T1000 (cell line): ENCODE results near the gene PVALB.

Experiments
- DNase-seq: peaks from one replicate; lab custom pipeline; 2025; ENCODE audit warnings: mixed read lengths; lab: John Stamatoyannopoulos, UW

PVALB gene

DNA sequence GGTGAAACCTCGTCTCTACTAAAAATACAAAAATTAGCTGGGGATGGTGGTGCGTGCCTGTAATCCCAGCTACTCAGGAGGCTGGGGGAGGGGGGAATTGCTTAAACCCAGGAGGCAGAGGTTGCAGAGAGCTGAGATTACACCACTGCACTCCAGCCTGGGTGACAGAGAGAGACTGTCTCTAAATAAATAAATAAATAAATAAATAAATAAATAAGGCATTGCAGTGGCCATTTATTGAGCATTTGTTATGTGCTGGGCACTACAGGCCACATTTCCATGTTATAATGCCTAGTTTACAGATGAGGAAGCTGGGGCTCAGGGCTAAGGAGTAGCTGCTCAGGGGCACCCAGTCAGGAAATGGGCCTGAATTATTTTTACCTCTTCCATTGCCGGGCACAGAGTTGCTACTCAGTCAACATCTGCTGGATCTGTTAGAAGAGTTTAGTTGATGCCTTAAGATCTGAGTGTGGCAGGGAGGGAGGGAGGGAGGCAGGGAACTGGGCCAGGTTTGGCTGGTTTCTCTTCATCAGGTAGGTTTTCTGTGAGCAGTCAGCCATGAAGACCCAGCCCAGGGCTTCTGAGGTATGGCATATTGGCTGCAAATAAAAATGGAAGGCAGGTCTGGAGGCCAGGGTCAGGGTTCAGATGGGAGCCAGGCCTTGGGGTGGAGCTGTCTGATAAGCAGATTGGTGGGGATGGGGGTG, 5.6 kb downstream of the PVALB start:
- no peak for DNase-seq

DNA sequence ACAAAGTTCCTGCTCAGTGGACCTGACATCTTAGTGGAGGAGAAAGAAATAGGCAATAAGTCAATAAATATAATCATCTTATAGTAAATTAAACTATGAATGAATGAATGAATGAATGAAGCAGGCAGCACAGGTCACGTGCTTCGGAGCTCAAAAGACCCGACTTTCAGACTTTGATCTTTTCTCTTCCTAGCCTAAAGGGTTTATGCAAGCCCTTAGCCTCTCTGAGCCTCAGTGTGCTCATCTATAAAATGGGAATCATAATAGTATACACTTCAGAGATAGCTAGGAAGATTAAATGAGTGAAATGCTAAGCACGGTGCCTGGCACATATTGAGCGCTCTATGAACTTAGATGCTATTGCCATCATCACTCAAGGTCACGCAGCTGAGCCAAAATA, 7.5 kb downstream of the PVALB start:
- DNase-seq: no peak

DNA sequence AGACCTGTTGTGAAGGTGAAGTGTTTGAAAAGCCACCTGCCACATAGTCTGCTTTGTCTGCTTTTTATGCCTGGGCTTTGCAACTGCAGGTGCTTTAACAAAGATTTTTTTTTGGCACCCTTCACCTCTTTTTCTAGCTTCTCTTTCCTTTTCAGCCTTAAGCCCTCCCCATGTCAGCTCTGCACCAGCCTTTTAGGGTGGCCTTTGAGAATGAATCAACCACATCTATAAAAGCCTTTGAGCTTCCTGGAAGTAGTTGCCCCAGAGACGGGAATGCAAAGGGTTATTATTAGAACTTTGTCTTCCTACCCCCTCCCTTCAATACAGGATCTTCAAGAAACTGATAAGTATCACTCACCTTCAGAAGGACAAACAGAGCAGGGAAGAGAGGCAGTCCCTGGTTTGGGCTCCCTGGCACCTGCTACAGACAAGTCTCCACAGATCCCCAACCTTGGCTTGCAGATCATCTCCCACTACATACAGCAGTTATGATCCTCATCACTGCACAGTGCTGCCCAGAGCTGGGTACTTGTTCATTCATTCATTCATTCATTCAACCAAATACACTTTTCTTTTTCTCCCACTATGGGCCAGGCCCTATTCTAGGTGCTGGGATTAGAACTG, 8.0 kb downstream of the PVALB start:
- no peak for DNase-seq

DNA sequence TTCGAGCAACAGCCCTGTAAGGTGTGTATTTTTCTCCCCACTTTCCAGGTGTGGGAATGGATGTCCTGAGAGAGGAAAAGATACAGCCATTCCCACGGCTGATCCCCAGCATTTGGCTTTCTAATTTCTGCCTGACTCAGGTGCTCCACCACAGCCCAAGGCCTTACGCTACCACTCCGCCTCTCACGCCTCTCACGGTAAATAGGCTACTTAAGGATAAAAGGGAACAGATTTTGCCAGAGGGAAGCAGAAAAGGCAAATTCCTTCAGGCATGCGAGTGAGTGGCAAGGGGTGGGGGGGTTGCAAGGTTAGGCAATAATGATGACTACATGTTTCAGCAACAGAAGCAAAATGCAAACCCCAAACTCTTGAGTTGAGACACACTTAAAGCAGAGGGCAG, 9.2 kb downstream of the PVALB start:
- DNase-seq: no peak

DNA sequence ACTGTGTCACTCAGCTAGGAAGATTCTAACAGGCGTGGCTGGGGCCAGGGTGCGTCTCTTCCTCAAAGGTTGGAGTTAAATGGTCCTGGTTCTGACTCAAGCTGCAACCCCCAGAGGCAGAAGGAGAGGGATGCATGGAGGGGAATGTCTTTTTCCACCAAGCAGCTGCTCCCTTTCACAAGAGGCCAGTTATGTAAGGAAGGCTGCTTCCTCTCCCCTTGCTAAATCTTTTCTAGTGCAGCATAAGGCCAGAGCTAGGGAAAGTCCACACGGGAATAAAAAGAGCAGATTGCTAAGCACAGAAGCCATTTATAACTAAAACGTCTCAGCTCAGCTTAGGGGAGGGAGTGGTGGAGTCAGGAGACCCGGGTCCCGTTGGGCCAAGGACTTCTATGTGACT, 10.0 kb downstream of the PVALB start:
- no peak for DNase-seq

DNA sequence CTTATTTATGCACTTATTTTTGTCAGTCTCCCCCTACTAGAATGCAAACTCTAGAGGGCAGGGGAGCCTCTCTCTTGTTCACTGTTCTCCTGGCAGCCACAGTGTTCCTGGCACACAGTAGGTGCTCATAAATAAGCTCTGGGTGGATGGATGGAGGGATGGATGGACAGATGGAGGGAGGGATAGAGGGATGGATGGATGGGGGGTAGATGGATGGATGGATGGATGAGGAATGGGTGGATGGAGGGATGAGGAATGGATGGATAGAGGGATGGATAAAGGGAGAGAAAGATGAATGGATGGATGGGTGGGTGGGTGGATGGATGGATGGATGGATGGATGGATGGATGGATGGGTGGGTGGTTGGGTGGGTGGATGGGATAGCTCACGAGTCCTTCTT, 13.5 kb downstream of the PVALB start:
- DNase-seq: no peak

DNA sequence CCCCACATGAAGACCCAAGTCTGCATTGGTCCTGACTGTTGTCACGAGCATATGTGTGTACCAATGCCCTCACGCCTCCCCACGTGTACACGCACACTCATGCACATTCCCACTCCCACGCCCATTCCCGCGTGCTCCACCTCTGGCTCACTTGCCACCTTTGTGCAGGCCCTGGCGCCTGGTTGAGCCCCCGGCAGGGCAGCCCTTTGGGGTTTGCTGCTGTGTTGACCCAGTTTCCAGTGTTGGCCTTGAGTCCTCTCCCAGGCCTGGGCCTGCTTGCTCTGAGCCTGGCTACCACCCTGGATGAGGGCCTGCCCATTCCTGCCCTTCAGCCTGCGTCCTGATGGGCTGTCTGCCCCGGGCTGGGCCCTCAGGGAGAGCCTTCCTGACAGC, 18.2 kb downstream of the PVALB start:
- DNase-seq: no peak

DNA sequence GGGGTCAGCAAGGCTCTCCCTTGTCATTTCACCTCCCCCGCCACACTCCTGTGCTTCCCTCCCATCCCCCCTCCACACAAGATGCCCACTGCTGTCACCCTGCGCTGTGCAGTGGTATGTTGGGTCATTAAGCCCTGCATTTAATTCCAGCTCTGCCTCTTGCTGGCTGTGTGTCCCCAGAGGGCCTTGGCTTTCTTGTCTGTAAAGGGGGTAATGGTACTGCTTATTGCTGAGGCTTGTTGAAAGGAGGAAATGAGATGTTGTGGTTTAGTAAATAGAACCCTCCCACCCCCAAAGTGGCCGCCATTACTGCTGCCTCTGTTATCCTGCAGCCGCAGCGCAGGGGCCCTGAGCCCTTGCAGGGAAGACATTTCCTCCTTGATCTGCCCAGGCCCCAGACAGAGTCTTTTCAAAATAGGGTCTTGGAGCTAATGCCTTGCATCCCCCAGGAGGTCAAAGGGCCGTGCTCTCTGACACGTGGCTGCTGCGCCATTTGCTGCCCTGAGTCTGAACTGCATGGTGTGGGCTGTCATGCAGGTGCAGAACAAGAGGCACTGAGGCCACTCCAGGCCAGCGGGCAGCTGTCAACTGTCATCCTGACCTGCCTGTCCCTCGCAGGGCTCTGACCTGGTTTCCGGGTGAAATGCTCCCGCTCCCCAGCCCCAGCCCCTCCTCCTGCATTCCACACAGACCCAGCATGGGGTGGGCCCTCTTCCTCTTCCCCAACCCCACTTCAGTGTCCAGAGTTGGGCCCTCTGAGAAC, 18.7 kb downstream of the PVALB start:
- no peak for DNase-seq

DNA sequence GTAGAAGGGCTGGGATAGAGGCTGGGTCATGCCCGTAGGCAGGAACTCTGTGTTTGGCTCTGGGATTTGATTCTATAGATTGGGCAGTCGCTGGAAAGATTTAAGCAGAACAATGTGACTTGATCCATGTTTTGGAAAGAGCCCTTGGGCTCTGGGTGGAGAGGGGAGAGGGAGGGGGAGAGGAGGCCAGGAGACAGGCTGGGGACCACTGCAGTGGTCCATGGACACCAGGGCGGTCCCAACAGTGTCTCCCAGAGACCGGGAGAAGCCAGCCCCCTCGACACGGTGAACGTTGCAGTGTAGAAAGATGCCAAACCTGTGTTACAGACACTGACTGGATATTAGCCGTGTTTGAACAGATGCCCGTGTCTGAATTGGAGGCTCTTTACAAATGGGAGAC, 19.5 kb downstream of the PVALB start:
- no peak for DNase-seq

DNA sequence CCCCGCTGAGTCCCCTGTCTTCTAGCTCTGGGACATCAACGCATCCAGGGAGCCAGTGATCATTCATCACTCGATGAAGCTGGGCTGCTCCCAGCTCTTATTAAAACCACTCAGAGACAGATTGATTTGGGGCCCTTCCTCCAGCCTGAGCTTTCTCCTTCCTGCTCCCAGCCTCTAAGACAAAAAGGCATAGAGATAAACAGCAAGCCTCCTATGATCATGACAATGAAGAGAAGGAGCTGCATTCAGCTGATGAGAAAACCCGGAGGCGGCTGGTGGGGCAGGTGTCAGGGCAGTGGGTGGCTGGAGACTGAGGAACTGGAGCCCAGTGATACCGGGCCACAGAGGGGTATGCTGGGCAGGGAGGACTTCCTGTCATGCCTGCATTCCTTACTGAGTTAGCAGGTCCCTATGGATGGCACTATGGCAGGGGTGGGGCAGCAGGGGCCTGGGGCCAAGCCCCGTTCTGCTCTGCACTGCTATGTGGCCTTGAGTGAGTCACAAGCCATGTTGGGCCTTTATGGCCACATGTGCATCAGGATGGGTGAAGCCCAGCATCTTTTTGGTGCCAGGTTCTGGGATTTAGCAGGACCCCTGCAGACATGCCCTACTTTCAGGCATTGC, 20.2 kb downstream of the PVALB start:
- DNase-seq: no peak

DNA sequence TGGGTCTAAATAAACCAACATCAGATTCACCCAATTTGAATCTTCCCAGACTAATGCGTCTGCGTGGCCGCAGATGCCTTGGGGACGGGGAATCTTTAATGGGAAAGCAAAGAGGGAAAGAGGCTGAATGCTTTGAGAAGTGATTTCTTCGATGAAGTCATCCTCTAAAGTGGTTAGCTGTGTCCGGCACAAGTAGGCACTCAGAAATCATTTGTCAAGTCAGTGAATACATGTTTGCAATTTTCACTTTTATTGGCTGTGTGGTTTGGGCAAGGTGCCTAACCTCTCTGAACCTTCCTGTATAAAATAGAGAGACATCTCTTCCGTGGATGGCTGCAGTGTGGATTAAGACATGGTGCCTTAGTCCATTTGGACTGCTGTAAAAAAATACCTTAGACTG, 21.2 kb downstream of the PVALB start:
- no peak for DNase-seq

DNA sequence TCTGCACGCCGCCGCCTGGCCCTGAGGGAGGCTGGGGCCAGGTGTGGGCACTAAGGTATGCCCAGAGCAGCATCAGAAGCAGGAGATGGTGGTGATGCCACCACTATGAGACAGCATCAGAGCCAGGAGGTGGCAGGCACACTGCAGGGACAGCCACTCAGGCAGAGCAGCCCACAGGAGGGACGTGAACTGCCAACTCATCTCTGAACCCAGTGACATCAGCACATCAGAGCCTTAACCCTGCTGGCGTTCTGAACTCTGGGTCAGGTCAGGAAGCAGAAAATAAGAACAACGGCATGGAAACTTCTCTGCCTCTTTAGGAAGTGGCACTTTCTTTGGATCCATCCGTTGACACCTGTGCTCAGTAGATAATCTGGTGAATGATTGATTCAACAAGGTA, 26.2 kb downstream of the PVALB start:
- no peak for DNase-seq

DNA sequence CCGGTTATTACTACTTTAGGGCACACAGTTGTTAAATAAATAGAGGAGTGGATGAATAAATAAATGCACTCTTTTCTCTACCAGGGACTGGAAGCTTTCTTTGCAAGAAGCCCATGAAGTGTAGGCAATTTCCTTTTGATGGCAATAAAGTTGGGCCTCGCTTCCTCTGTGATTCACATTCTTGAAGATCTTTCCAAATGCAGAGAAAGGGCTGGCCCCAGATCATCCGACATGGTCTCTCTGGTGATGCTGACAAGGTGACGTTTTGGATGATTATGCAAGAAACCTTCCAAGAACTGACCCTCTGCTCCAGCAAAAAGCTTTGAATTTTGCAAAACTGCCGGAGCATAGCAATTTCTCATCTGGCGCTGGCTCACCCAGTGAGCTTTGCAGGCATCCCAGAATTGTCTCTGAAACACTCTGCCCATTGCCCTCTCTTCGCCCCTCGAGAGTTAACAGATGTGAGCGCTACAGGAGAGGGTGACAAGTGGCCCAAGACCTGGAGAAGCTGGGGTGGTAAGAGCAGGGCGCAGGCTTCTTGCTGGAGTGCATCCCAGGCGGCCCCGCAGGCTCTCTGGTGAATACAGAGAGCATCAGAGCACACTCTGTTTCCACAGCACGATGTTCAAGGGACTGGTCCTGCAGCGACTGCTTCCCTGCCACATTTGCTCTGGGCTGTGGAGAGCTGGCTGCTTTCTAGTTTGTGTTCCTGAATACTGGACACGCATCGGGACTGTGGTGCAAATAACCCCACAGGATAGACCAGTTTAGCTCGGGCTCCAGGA, 29.4 kb downstream of the PVALB start:
- DNase-seq: no peak

DNA sequence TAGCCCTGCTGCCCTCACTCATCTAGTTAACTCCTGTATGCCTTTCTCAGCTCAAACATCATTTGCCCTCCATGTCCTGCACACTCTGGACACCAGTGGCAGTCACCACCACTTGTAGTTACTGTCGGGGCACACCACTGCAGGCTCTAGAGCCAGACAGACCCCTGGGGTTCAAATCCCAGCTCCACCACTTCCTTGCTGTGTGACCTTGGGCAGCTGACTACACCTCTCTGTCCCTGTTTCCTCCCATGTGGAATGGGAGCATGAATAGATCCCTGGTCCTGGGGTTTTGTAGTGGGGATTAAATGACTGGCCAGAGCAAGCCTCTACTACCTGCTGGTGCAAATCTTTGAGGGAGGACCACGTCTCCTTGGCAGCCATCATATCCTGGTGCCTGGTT, 33.1 kb downstream of the PVALB start:
- no peak for DNase-seq

DNA sequence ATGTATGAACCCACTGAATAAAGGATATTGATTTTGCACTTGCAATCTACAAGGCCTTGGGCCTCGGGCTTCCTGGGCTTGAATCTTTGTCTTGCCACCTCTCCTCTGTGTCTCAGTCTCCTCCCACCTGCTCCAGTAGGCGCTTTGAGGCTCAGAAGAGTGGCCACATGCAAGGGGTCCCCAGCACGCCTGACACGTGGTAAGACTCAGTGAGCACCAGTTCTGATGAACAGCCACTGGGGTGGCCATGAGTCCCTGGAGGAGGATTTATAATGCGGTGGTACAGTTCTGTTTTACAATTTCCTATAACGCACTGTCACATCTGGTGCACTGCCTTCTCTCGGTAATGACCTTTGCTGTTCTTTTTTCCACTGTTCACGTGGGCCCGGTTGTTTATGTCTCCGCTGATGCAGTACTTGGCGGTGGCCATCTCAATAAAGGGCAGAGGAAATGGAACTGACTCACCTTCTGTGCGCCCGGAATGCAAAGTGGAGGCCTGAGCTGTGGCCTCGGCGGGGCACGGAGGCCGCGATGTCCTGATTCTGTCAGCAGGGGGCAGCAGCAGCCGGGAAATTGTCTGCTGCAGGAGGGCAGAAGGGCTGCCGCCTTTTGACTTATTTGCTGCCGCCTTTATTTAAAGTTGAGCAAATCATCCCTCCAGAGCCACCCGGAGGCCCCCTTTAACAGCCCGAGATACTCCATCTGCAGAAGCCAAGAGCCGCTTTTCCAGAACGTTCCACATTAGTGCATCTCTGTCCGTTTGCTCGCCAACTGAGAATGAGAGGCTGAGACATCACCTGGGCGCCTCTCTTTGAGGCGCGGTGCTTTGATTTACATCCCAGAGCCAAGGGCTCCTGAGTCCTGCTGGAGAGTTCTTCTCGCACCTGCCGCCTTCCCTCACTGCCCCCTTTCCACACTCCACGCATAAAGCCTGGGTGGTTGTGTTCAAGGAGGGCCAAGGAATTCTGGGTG, 34.9 kb downstream of the PVALB start:
- DNase-seq: peak; percentile 80

DNA sequence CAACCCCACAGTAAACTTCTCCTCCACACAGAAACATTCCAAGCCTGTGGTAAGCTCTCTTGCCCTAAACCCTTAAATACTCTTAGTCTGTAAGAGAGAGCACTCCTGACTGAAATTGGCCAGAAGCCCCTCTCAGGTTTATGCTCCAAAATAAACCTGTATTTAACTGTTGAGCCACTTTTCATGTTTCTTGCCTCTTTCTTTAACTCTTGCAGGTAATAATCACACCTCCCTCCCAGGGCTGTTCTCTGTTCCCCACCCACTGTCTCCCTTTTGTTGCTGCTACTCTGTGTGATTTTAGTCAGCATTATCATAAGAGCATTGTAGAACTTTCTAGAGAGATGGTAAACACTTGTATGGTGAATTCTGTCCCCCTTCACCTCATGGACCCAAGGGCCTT, 38.8 kb downstream of the PVALB start:
- no peak for DNase-seq

DNA sequence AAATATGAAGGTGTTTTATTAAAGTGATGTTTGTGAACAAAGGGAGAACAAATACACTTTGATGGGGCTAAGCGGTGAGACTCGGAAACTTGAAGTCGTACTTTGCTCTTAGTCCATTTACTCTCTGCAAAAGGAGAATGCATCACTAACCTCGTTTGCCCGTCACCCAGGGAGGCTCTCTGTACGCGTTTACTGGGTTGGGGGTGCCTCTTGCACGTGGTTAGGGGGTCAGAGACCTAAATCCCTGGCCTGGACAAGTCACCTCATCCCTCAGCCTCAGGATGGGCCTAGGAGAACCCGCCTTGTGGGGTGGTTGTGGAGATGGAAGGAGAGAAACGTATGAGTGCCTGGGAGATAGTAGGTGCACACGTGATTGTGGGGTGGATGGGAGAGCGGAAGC, 40.1 kb downstream of the PVALB start:
- DNase-seq: no peak

DNA sequence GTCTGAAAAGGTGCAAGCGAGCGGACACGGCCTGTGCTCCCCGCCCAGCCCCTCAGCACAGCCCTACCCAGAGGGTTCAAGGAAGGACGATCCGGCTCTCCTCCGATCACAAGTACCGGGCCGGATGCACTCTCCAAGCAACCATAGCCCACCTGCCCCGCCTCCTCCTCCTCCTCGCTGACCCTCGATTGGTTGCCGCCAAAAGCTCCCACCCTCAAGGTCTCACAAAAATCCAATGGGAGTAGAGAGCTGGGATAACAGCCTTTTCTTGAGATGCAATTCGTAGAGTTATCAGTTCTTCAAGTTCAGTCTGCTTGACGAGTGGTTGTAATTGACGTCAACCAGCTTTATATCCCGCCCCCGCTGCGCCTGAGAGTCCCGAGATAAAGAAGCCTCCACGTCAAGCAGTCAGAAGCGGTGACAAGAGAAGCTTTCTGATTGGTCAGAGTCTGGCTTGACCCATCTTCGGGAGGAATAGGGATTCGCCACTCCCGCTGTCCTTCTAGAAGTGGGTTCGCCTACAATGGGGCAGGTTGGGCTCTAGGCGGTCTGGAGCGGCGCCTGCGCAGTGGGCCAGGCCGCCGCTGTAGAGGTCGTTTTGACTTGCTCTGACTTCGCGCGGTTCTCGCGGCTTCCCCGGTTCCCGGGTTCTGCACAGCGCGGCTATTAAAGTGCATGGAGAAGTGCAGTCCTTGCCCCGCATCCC, 40.7 kb downstream of the PVALB start, which contains the start of gene IFT27:
Gene IFT27 (minus strand): TSS at position 156 of the 706 bp plus-strand sequence. CDS start 412 bp downstream, outside the sequence.
- peak; percentile 98 for DNase-seq

DNA sequence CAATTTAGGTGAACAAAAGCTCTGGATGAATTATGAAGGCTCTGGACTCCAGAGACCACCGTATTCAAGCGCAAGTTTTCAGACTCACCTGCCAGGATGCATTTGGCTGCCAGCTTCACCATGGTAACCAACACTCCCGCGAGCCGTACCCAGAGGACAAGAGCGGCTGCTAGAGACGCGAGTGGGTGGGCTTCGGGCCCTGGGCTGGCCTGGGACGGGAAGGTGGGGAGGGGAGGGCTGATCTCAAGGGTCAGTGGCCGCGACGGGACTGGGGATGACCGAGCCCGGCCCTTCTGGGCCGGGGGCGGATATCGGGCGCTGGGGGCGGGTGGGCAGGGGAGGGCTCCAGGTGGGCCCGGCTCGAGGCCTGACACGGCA, 41.3 kb downstream of the PVALB start:
- no peak for DNase-seq

DNA sequence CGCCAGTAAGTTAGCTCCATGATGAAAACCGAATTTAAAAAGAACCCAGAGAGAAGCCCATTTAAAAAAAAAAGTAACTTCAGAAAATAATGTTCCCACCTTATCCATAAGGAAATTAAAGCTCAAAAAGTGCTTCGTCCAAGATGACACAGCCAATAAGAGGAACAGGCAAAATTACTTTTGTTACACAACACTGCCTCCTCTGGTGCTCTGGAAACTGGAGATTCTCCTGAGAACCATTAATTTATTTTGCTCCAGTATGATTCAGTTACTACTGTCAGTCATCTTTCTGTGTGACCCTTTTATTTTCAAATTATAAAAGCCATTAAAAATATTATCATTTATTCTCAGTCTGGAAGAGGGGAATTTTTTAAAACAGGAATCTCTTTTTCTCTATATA, 42.9 kb downstream of the PVALB start:
- no peak for DNase-seq
